ENCODE results near the gene PRSS57.

Gene PRSS57

DNA sequence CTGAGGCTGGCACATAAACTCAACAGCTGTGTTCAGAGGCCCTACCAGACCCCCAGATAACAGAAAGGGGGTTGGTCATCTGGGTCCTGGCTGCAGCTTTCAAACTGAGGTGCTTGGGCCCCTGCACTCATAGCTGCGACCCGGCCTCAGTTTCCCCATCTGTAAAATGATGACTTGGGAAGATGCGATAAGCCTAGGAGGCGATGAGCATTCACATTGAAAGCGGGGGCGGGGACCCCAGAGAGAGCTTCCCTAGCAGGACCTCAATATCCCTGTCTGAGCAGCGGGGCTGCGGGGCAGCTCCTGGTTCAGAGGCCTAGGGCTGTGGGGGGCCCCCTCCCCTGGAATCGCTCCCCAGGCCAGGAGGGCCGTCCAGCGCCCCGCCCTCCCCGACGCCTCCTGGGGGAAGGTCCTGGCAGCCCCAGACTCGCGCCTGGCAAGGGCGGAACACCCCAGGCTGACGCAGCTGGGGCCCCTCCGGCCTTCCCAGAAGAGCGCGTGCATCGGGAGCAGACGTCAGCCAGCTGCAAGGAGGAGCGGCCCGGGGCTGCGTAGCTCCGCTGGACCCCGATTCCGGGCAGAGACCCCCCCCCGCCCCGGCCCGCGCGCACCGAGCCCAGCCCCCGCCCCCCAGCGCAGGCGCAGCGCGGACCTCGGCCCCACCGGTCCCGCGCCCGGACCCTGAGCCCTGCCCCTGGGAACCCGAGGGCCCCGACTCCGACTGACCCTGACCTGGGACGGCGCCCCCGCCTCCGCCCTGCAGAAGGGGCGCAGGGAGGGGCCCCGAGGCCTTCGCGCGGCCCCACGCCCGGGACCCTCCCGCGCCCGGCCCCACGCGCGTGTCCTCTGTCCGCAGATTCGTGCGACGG, 15.6 kb downstream of the PRSS57 start:
- intact Hi-C loops (cut with DNase I; ENCODE audit: low total_unique reads), result no loop called here
- TF ChIP-seq CTCF (IDR thresholded peaks at IDR 0.05), result no peak
- Histone ChIP-seq H3K36me3 (peaks cover 0 to 5% (median 0%) of the 10 kb centered on the region in 3 donors), H3K27ac (peak overlapping the region; percentile 93 to 97), H3K27me3 (no peaks in the 10 kb centered on the region), H3K4me1 (peaks cover 12 to 51% (median 31%) of the 10 kb centered on the region in 4 donors), H3K4me3 (peak overlapping the region; percentile 71 to 83), H3K9me3 (no peaks in the 10 kb centered on the region)
- DNase-seq, result peak; percentile 58 to 92

DNA sequence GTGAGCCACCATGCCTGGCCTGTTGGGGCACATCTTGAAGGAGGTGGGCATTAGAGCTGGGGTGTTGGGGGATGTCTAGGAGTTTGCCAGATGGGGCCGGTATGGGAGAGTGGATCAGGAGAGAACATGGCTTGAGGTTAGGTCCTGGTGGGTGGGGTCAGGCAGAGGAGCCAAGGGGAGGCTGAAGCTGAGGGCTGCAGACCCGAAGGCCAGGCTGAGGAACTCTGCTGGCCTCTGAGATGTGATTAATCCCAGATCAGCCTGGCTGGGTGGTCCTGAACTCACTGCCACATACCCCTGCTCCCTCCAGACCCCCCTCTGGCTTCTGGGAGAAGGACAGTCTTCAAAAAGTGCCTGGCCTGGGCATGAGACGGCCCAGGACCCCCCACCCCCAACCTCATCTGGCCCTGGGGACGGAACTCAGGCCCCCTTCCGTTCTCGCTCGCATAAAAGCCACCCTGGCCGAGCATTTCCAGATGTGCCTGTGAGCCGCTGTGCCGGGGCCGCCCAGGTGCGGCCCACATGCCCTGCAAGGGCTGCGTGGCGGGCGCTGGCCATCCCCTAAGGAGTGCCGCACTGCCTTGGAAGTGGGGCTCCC, 16.4 kb downstream of the PRSS57 start:
- H3K27ac ChIP-seq, result peak overlapping the region; percentile 93 to 97
- H3K4me3 ChIP-seq, result peak overlapping the region; percentile 71 to 83
- TF ChIP-seq CTCF (IDR thresholded peaks at IDR 0.05), result no peak
- intact Hi-C loops (cut with DNase I; ENCODE audit: low total_unique reads), result no loop called here
- H3K4me1 ChIP-seq, result peaks cover 12 to 51% (median 31%) of the 10 kb centered on the region in 4 donors
- no peaks in the 10 kb centered on the region for H3K9me3 ChIP-seq
- peaks cover 0 to 5% (median 0%) of the 10 kb centered on the region in 3 donors for H3K36me3 ChIP-seq
- no peaks in the 10 kb centered on the region for H3K27me3 ChIP-seq
- peak in 1 of 2 donors; percentile 19 for DNase-seq

DNA sequence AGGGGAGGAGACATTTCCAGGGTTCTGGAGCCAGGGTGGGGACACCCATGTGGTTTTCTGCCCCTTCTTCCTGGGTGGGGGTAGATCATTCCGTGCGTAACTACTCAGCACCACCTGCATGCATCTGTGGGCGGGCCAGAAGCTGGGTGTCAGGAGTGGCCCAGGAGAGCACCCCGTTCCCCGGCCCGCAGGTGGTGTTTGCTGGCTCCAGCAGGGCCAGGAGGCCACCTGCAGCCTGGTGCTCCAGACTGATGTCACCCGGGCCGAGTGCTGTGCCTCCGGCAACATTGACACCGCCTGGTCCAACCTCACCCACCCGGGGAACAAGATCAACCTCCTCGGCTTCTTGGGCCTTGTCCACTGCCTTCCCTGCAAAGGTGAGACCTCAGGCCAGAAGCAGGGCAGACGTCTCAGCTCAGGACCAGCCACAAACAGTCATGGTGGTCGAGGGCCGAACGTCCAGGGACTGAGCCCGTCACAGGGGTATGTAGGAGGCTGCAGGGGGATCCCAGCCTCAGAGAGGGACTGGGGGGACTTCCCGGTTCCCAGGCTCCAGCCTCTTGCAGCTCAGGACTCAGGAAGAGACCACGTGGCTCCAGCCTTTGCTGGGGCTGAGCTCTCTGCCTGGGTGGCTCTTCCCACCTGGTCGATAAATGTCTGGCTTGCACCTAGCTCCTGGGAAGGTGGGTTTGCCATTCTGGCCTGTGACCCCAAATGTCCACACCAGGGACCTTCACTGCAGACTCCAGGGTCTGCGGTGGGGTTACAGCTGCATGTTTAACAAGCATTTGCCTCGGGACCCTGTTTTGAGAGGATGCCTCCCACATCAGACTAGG, 17.4 kb downstream of the PRSS57 start:
- Histone ChIP-seq H3K4me3 (peak overlapping the region; percentile 61 to 83), H3K36me3 (peaks cover 0 to 5% (median 0%) of the 10 kb centered on the region in 3 donors), H3K27ac (peak overlapping the region; percentile 83 to 97), H3K4me1 (peaks cover 12 to 51% (median 31%) of the 10 kb centered on the region in 4 donors), H3K9me3 (no peaks in the 10 kb centered on the region), H3K27me3 (no peaks in the 10 kb centered on the region)
- peak in 1 of 2 donors; percentile 20 for DNase-seq
- no peak for TF ChIP-seq CTCF (IDR thresholded peaks at IDR 0.05)
- intact Hi-C loops (cut with DNase I; ENCODE audit: low total_unique reads), result no loop called here

DNA sequence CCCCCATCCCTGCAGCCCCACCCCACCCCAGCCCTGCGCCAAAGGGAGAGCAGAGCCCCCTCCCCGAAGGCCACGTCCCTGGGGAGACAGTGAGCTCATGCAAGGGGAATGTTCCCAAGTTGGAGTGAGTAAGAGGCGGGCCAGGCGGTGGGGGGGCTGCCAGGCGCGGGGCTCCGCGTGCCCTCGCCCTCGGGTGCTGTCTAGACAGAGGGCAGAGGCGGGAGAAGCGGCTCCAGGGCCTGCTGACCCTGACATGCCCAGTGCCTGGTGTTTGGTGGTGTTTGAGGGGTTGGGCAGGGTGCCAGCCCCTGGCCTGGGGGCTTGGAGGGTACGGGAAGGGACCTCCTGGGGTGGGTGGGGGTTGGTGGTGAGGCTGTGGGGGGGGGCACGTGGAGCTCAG, 18.1 kb downstream of the PRSS57 start:
- Histone ChIP-seq H3K27me3 (no peaks in the 10 kb centered on the region), H3K9me3 (no peaks in the 10 kb centered on the region), H3K4me1 (peaks cover 12 to 51% (median 31%) of the 10 kb centered on the region in 4 donors), H3K36me3 (peaks cover 0 to 5% (median 0%) of the 10 kb centered on the region in 3 donors), H3K4me3 (peak overlapping the region; percentile 61 to 83), H3K27ac (peak overlapping the region; percentile 83 to 97)
- intact Hi-C loops (cut with DNase I; ENCODE audit: low total_unique reads), result no loop called here
- no peak for TF ChIP-seq CTCF (IDR thresholded peaks at IDR 0.05)
- peak; percentile 82 to 95 for DNase-seq

GRCh38 chr19:676339-677105, 18.7 kb downstream of the PRSS57 start, which contains the start of gene FSTL3:
Gene FSTL3 (plus strand): TSS chr19:676392. CDS start chr19:676424, 32 bp downstream.
- Histone ChIP-seq H3K9me3 (no peaks in the 10 kb centered on the region), H3K27me3 (no peaks in the 10 kb centered on the region), H3K27ac (peak within 1 kb of the TSS; percentile 83 to 97), H3K36me3 (peaks cover 0 to 3% (median 0%) of the 10 kb centered on the region in 3 donors), H3K4me3 (peak within 1 kb of the TSS; percentile 61 to 83), H3K4me1 (peaks cover 12 to 50% (median 31%) of the 10 kb centered on the region in 4 donors)
- intact Hi-C loops (cut with DNase I; ENCODE audit: low total_unique reads), result no loop called here
- DNase-seq, result no peak
- TF ChIP-seq CTCF (IDR thresholded peaks at IDR 0.05), result no peak

Measured in tibial artery (tissue), 4 donors.